Uterus (tissue), 2 donors: ENCODE results near the gene SHROOM3.

Experiments used
- CTCF ChIP-seq, 4 experiments: fragments of 200-600 bp in 2 of 4; fragments of 450-650 bp in 2 of 4; sonication (generic) in 2 of 4; IDR thresholded peaks; one replicate each; pipeline ENCODE4 v1.5.1; 2016 to 2019; ENCODE audit warnings: antibody characterized with exemption in 4 of 4, mild to moderate bottlenecking in 2 of 4, moderate library complexity in 1 of 4
- POLR2A ChIP-seq, 2 donors: fragments of 450-650 bp; IDR thresholded peaks; one replicate each; pipeline ENCODE4 v1.6.1; 2016; ENCODE audit warnings: antibody characterized with exemption in 2 of 2, mild to moderate bottlenecking in 1 of 2, moderate library complexity in 1 of 2

- TF ChIP-seq CTCF (IDR thresholded peaks at IDR 0.05), result no peak
- no peak for TF ChIP-seq POLR2A (IDR thresholded peaks at IDR 0.05)
These were observed 83.2 kb downstream of the SHROOM3 start for GRCh38 chr4:76518241-76518640.
